Lower lobe of right lung (tissue), 2 donors: ENCODE results near the gene CACNA1E. TPM values are rescaled to one million over a fixed set of nuclear protein-coding genes. Genes with fewer than 3 reads are reported as not detected.

Experiments used
- ATAC-seq, 2 donors: fragments of 200-7000 bp; cut with Tn5 transposase; one replicate each; pipeline ENCODE4 v1.9.1; 2020 to 2022; ENCODE audit warnings: mild to moderate bottlenecking in 2 of 2, moderate library complexity in 2 of 2
- DNase-seq: peaks from one replicate; pipeline ENCODE4 v3.0.0-alpha.2; 2020
- H3K27ac ChIP-seq: fragments of 200-600 bp; one replicate; pipeline ENCODE4 v1.8.0; 2022
- H3K27me3 ChIP-seq: fragments of 200-600 bp; one replicate; pipeline ENCODE4 v1.8.0; 2022; ENCODE audit warnings: low read depth
- H3K36me3 ChIP-seq: fragments of 200-600 bp; one replicate; pipeline ENCODE4 v1.8.0; 2022; ENCODE audit warnings: mild to moderate bottlenecking
- H3K4me1 ChIP-seq: fragments of 200-600 bp; one replicate; pipeline ENCODE4 v1.8.0; 2022
- H3K4me3 ChIP-seq: fragments of 200-600 bp; one replicate; pipeline ENCODE4 v1.8.0; 2022; ENCODE audit warnings: mild to moderate bottlenecking
- H3K9me3 ChIP-seq: fragments of 200-600 bp; one replicate; pipeline ENCODE4 v1.8.0; 2022
- intact Hi-C: fragments of 100-400 bp; cut with DNase I; formaldehyde crosslinking; loops from one replicate; pipeline ENCODE4 v1.11.0; 2022
- total RNA-seq: library from RNA; stranded (reverse); fragmentation: NEBNext Ultra II Directional; extraction: Animal tissue kit (Norgen Biotek cat#: 25700); gene quantifications from one replicate; pipeline ENCODE4 v1.2.1, GENCODE V29; 2021
- TF ChIP-seq, protein P1 (sequence below): fragments of 200-600 bp; IDR thresholded peaks from one replicate; pipeline ENCODE4 v1.8.0; 2022; ENCODE audit warnings: antibody characterized with exemption, mild to moderate bottlenecking
- donor health status: DM: no; HTN: yes; CAD: no; lungs with severe emphysema.

CACNA1E gene
- total RNA-seq, 1 donor from 2014 or later = 0.27 TPM

DNA sequence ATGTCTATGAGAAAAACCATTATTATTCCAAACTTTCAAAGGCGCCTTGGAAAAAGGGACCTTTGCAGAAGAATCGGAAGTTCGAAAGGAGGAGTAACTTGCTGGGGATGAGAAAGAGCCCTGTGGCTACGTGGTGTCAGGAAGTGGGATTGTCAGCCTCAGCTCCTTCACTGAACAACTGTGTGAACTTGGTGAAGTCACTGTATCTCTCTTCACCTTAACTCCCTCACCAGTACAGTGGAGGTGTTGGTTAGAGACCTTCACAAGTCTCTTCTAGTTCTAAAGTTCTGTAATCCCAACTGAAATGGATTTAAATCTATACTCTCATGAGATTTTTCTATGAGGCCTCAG is 285.6 kb downstream of the CACNA1E start:
- H3K9me3 ChIP-seq = no peaks in the 10 kb centered on the region
- H3K27me3 ChIP-seq = no peaks in the 10 kb centered on the region
- intact Hi-C loops = no loop called here
- ATAC-seq (no peak), DNase-seq (no peak)
- H3K27ac ChIP-seq = no peak overlapping the region
- H3K4me1 ChIP-seq = no peaks in the 10 kb centered on the region
- H3K36me3 ChIP-seq = no peaks in the 10 kb centered on the region
- TF ChIP-seq, protein P1, sequence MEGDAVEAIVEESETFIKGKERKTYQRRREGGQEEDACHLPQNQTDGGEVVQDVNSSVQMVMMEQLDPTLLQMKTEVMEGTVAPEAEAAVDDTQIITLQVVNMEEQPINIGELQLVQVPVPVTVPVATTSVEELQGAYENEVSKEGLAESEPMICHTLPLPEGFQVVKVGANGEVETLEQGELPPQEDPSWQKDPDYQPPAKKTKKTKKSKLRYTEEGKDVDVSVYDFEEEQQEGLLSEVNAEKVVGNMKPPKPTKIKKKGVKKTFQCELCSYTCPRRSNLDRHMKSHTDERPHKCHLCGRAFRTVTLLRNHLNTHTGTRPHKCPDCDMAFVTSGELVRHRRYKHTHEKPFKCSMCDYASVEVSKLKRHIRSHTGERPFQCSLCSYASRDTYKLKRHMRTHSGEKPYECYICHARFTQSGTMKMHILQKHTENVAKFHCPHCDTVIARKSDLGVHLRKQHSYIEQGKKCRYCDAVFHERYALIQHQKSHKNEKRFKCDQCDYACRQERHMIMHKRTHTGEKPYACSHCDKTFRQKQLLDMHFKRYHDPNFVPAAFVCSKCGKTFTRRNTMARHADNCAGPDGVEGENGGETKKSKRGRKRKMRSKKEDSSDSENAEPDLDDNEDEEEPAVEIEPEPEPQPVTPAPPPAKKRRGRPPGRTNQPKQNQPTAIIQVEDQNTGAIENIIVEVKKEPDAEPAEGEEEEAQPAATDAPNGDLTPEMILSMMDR = no peak
- no peak overlapping the region for H3K4me3 ChIP-seq

DNA sequence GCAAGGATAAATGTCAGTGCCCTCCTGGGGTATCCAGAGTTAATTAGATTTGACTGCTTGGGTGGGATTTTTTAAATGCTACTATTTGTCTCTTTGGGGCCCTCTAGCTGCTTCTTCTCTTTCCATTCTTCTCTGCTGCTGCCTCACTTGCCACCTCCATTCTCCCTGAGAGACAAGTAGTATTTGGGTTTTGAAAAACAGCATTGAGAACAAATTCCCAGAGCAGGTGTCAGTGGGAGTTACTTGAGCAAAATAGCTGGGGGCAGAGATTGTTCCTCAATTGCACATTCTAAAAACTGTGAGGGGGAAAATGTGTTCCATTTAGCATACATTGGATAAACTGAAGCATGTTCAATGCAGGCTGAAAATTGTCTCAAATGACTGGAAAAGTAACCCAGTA is 286.5 kb downstream of the CACNA1E start:
- Histone ChIP-seq H3K4me3 (no peak overlapping the region), H3K36me3 (no peaks in the 10 kb centered on the region), H3K4me1 (no peaks in the 10 kb centered on the region), H3K27ac (no peak overlapping the region), H3K9me3 (no peaks in the 10 kb centered on the region), H3K27me3 (no peaks in the 10 kb centered on the region)
- no peak for DNase-seq
- intact Hi-C loops = no loop called here
- no peak for ATAC-seq
- TF ChIP-seq, protein P1 = no peak

DNA sequence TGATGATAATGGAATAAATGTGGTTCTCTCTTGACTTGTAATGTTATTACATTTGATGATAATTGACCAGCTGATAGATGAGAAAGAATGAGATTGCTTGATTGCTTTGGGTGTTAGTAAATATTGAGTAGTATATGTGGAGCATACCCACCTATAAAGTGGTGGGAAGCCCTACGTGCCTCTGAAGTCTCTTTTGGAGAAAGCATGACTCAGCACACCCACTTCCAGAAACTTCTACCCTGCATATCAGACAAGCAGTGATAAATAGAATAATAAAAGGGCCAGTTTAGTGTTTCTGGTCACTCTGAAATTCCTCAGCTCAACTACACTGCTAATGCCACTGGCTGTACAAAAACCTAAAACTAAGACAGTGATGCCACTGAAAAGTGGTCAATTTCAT is 289.4 kb downstream of the CACNA1E start:
- Histone ChIP-seq H3K36me3 (no peaks in the 10 kb centered on the region), H3K27me3 (no peaks in the 10 kb centered on the region), H3K9me3 (no peaks in the 10 kb centered on the region), H3K4me1 (no peaks in the 10 kb centered on the region), H3K4me3 (no peak overlapping the region), H3K27ac (no peak overlapping the region)
- no peak for DNase-seq
- TF ChIP-seq, protein P1 = no peak
- no peak for ATAC-seq
- intact Hi-C loops = no loop called here

DNA sequence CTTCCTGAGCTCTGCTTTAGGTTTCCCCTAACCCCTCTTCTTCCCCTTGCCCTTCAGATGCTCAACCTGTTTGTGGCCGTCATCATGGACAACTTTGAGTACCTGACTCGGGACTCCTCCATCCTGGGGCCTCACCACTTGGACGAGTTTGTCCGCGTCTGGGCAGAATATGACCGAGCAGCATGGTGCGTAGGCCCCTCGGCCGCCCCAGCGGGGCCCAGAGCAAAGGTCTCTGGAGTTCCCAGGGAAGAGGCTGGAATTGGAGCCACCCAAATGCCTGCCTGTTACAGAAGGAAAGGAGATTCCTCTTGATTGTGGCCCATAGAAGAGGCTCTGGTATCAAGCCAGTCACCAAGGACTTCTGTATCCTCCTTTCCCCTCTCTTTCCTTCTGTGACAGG is 292.7 kb downstream of the CACNA1E start:
- Histone ChIP-seq H3K27me3 (no peaks in the 10 kb centered on the region), H3K4me3 (no peak overlapping the region), H3K27ac (no peak overlapping the region), H3K9me3 (no peaks in the 10 kb centered on the region), H3K36me3 (no peaks in the 10 kb centered on the region), H3K4me1 (no peaks in the 10 kb centered on the region)
- intact Hi-C loops = no loop called here
- ATAC-seq (no peak), DNase-seq (no peak)
- TF ChIP-seq, protein P1 = no peak

DNA sequence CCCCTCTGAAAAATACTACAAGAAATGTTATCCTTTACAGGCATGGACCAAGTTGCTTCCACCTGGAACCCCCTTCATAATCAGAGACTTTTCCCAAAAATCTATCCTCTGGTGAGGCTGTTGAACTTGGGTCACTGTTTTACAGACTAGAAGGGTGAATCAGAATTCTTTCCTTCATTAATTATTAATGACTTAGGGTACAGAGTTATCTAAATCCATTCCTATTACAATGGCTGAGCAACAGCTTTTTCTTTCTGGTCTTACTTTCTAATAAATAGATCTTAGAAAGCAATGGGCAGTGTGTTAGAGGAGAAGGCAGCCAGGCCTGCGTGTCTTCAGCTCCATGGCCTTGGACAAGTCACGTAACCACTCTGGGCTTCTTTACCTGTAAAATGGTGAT is 294.0 kb downstream of the CACNA1E start:
- intact Hi-C loops = no loop called here
- Histone ChIP-seq H3K9me3 (no peaks in the 10 kb centered on the region), H3K27ac (no peak overlapping the region), H3K27me3 (no peaks in the 10 kb centered on the region), H3K36me3 (no peaks in the 10 kb centered on the region), H3K4me1 (no peaks in the 10 kb centered on the region), H3K4me3 (no peak overlapping the region)
- no peak for ATAC-seq
- DNase-seq = no peak
- TF ChIP-seq, protein P1 = no peak

DNA sequence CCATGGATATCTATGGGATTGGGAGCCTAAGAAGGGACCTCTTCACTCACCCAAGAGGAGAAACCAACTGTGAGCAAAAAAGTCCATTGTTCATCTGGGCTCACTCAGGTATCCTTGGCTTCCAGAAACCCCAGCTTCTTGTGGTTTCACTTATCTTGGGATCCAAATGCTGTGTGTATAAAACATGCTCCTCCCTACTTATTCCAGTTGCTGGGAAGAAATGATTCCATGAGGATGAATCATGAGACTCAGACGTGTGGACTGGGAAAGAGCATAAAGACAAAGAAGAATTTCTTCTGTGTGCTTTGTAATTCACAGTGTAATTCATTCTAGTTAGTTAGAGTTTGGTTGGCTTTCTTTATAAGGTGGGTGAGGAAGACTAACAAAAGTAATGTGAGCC is 294.5 kb downstream of the CACNA1E start:
- H3K36me3 ChIP-seq = no peaks in the 10 kb centered on the region
- no peaks in the 10 kb centered on the region for H3K9me3 ChIP-seq
- DNase-seq (no peak), ATAC-seq (no peak)
- no peaks in the 10 kb centered on the region for H3K4me1 ChIP-seq
- intact Hi-C loops = no loop called here
- no peak overlapping the region for H3K27ac ChIP-seq
- TF ChIP-seq, protein P1 = no peak
- no peak overlapping the region for H3K4me3 ChIP-seq
- no peaks in the 10 kb centered on the region for H3K27me3 ChIP-seq
